Cardiac septum (tissue), 1 donor: ENCODE results near the gene IZUMO1. TPM values are rescaled to one million over a fixed set of nuclear protein-coding genes. Genes with fewer than 3 reads are reported as not detected.
A peak's percentile ranks its signal among the peaks of the same experiment; 100 is the strongest.
"Not testable (repeated sequence)": the region's sequence is repeated elsewhere in the genome, so short reads cannot be mapped to it uniquely, and the experiment has no call there.

Experiments
- DNase-seq: peaks from one replicate; pipeline ENCODE4 v3.0.0-alpha.2; 2020; ENCODE audit warnings: low spot score
- intact Hi-C: fragments of 100-400 bp; cut with DNase I; formaldehyde crosslinking; loops from one replicate; pipeline ENCODE4 v1.14.0; 2022
- total RNA-seq: library from RNA; stranded (reverse); fragmentation: NEBNext Ultra II Directional; extraction: Animal tissue kit (Norgen Biotek cat#: 25700); gene quantifications from one replicate; pipeline ENCODE4 v1.2.1, GENCODE V29; 2021
- donor health status: DM: no; HTN: no; CAD: no.

Gene IZUMO1
- total RNA-seq, 1 donor from 2014 or later: 0.83 TPM

- DNase-seq, intact Hi-C loops: not testable (repeated sequence)
Measured at GRCh38 chr19:48718106-48718505, 28.6 kb downstream of the IZUMO1 start.

GRCh38 chr19:48716562-48717291 is 30.0 kb downstream of the IZUMO1 start:
- intact Hi-C loops: no loop called here
- no peak for DNase-seq

- intact Hi-C loops: no loop called here
- DNase-seq: no peak
Measured at GRCh38 chr19:48715681-48716171, 31.0 kb downstream of the IZUMO1 start.

- DNase-seq: no peak
- intact Hi-C loops: loop anchor here (5.0 kb wide), 1 partner anchor 38 kb away; no protein-coding TSS in a partner anchor
Measured at GRCh38 chr19:48714759-48715675, 31.7 kb downstream of the IZUMO1 start.

GRCh38 chr19:48713864-48714755 is 32.6 kb downstream of the IZUMO1 start:
- peak; percentile 99 for DNase-seq
- intact Hi-C loops: loop anchor here (5.0 kb wide), 1 partner anchor 37 kb away; no protein-coding TSS in a partner anchor

- intact Hi-C loops: loop anchor here (5.0 kb wide), 1 partner anchor 36 kb away; no protein-coding TSS in a partner anchor
- DNase-seq: no peak
Measured at GRCh38 chr19:48713041-48713863, 33.5 kb downstream of the IZUMO1 start.

GRCh38 chr19:48711106-48711662 is 35.5 kb downstream of the IZUMO1 start:
- DNase-seq: no peak
- intact Hi-C loops: loop anchor here (5.0 kb wide), 1 partner anchor 34 kb away; no protein-coding TSS in a partner anchor

- no peak for DNase-seq
- intact Hi-C loops: no loop called here
Measured at GRCh38 chr19:48708471-48708870, 38.2 kb downstream of the IZUMO1 start.

GRCh38 chr19:48705431-48705830 is 41.3 kb downstream of the IZUMO1 start:
- intact Hi-C loops: no loop called here

GRCh38 chr19:48703316-48703715 is 43.4 kb downstream of the IZUMO1 start:
- intact Hi-C loops: no loop called here
- DNase-seq: no peak

More at GRCh38 chr19:48705431-48705830, 41.3 kb downstream of the IZUMO1 start:
- DNase-seq: no peak

- intact Hi-C loops: no loop called here
- DNase-seq: no peak
Measured at GRCh38 chr19:48702701-48703100, 44.0 kb downstream of the IZUMO1 start.

- DNase-seq: no peak
- intact Hi-C loops: no loop called here
Measured at GRCh38 chr19:48698046-48698445, 48.7 kb downstream of the IZUMO1 start.

GRCh38 chr19:48696353-48697010 is 50.2 kb downstream of the IZUMO1 start:
- intact Hi-C loops: no loop called here
- no peak for DNase-seq

GRCh38 chr19:48695743-48696352 is 50.9 kb downstream of the IZUMO1 start, which contains the start of gene FUT2:
TSS of gene FUT2 (plus strand) at chr19:48695971. CDS start at chr19:48702957, 6,986 bp downstream.
- DNase-seq: no peak
- intact Hi-C loops: no loop called here

- intact Hi-C loops, DNase-seq: not testable (repeated sequence)
Measured at GRCh38 chr19:48693629-48694028, 53.1 kb downstream of the IZUMO1 start.
